A204.1 (cell line): Measurements from ENCODE around the gene HLA-DMB.
A peak's percentile ranks its signal among the peaks of the same experiment; 100 is the strongest.

ENCODE experiments used
- FAIRE-seq: peaks from 2 replicates; lab custom pipeline; 2012; peaks lifted over from hg19 to GRCh38; lab: Jason Lieb, UNC

The HLA-DMB gene

DNA sequence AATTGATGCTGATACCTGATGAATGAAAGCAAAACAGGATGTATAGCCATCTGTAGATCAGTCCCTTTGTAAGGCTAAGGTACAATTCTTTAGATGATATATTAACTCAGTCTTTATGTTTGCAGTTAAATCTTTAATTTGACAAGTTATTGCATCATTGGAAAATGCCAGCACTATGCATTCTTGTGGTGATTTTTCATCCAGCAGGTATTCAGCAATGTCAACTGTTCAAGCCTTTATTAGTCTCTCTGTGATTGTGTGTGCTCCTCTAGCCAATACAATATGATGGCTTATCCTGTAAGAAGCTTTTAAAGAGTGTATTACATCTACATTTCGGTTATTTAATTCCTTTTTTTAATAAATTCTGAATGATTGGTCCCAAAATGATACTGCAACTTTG, 34.3 kb downstream of the HLA-DMB start:
- FAIRE-seq: no peak

DNA sequence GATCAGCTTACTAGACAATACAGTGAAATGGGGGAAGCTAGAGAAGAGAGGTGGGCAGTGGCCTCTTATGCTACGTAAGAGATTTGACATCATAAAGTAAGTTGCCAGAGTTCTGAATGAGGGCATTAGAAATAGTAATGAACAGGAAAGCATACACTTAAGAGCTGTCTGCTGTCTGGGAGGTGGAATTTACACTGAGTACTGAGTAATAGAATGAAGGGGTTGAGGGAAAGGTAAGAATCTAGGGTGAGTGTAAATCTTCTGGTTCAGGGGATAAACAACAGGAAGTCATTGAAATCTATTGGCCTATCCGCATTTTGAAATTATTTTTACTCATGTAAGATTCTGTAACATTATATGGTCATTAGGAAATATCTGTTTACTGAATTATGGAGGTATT, 35.8 kb downstream of the HLA-DMB start:
- FAIRE-seq: no peak

DNA sequence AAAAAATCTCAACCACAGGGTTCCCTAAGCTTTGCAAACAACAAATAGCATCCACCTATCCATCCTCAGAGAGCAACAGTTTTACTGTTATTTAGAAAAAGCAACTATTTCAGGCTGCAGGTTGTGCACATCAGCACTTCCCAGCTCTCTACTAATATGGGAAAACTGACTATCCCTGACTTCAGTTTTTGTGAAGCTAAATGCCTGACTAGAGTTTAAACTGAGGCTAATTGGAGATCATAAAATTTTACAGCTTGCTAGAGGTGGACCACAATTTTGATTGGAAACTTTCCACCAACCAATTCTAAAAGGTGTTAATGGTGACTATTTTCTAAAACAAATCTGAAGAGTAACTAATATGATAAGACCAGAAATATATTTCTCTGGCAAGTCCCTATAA, 36.9 kb downstream of the HLA-DMB start:
- FAIRE-seq: no peak

DNA sequence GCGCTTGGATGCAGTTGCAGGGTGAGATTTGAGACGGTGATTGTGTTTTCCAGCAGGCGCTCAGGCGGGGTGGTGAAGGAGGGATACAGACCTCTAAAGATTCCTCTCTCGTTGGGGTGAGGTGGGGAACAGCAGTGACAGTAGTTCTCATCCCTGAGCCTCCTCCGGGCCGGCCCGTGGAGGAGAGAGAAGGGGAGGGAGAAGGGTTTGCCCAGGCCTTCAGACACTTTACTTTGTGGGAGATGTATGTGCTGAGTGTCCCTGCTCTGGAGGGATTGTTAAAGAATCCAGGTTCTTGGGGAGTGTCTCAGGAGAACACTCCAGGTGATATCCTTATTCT, 45.9 kb downstream of the HLA-DMB start:
- no peak for FAIRE-seq

DNA sequence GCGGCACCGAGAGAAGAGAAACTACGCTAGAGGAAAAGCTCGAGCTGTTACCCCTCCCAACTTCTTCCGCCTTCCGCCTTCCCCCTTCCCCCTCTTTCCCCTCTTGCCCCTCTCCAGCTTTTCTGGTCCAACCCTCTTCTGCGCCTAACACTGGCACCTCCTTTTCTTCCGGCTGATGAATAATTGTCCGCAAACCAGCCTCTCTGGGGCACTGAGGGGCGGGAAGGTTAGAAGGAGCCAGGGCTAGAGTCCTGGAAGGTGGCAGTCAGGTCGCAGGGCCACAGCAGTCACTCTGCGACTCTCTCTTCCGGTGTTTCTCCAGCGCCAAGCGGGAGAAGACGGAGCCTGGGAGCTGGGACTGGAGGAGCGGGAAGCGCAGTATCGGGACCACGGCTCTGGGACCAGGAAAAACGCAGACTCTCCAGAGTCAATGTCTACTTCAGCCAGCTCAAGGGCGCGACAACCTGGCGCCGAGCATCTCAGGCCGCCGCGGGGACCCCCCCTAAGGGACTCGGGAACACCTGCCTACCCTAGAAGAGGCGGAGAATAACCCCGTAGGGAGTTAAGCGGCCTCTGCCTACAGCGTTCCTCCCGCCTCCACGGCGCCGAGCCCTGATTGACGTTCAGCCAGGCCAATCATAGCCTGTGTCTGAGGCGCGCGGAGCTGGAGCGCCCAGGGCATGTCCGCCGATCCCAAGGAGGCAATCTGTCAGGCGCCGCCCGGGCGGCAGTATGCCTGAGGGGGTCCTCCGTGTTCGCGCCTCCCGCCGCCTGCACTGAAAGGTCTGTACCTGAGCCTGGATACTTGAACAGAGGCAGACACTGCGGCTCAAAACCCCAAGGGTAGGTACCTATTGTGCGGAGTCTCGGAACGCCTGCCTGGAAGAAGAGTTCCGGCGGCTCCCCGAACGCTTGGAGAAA, 46.5 kb downstream of the HLA-DMB start:
- no peak for FAIRE-seq

DNA sequence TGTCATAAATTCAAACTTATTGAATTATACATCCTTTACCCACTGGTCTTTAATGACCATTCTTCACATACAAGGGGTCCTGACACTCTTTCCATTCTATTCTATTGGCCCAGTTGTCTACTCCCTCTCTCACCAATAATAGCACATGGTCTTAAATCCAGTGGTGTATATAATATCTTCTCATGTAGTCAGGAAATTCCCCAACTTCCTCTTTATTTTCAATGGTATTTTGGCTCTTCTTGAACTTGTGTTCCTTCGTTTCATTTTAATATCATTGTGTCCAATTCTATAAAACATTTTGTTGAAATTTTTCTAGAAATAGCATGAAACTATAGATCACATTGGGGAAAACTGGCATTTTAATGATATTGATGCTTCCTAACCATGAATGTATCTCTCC, 50.0 kb downstream of the HLA-DMB start:
- no peak for FAIRE-seq

DNA sequence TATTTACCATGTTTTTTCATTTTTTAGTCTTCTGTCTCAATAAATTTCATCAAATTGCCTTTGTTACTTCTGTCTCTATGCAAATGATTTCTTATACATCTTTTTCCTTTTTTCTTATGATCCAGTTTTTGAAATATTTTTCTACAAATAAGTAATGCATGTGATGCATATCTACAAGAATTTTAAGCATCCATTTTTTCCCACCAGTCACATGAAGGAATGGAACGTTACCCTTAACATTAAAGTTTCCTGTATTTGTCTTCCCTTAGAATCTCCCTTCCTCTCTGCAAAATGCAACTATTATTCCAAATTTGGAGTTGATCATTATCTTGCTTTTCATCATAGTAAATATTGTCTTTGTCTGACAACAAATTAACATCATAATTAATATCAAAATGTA, 51.3 kb downstream of the HLA-DMB start:
- no peak for FAIRE-seq

DNA sequence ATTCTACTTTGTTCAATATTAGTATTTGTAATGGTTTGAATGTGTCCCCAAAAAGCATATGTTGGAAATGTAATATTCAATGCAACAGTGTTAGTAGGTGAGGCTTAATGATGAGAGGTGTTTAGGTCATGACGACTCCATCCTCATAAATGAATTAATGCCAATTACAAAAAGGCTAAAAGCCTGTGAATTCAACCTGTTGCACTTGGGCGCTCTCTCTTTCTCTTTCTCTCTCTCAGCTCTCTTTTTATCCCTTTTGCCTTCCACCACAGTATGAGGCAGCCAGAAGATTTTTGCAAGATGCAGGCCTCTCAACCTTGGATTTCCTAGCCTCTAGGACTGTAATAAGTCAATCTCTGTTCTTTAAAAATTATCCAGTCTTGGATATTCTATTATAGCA, 52.3 kb downstream of the HLA-DMB start:
- FAIRE-seq: no peak

DNA sequence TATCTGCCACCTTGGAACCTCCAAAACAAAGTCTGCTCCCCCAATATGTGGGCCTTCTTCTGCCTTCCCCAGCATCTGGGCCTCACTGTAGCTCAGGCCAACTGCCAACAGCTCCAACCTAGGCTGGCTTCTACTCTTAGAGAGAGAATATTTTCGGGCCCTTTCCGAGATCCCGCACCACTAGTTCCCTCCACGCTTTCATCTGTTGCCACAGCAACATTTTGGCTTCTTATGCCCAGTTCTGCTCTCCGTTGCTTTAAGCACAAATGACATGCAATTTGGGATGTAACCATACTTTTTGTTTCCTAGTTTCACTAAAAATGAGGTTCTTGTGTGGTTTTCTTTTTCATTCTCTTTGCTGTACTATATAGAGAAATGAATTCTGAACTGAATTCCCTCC, 53.2 kb downstream of the HLA-DMB start:
- no peak for FAIRE-seq

DNA sequence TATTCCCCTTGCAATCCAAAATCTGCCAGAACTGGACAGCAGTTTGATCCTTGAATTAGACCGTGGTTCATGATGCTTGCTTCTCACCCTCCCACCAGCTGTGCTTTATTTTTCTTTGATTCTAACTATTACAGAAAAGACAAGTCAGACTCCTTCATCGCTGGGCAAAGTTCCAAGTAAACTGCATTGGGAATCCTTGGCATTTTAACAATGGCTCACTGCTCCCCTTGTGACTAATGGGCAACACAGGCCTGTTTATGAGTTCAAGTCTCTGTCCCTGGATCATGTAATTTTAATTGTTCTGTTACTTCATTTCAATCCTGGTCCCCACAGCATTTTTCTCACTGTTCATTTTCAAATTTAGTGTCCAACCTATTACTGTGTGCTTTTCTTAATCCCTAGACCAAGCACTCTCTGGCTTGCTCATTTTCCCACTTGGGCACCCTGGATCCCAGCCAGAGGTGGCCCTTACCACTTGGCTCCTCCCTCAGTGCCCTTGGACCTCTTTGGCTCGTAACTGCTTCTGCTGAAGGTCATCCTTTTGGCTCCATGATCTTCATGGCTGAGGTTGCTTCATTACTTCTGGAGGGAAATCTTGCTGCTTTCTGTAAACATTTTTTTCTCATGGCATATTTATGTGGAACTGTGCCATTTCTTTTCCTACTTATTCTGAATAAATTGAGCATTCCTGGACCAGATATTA, 54.0 kb downstream of the HLA-DMB start:
- FAIRE-seq: no peak

DNA sequence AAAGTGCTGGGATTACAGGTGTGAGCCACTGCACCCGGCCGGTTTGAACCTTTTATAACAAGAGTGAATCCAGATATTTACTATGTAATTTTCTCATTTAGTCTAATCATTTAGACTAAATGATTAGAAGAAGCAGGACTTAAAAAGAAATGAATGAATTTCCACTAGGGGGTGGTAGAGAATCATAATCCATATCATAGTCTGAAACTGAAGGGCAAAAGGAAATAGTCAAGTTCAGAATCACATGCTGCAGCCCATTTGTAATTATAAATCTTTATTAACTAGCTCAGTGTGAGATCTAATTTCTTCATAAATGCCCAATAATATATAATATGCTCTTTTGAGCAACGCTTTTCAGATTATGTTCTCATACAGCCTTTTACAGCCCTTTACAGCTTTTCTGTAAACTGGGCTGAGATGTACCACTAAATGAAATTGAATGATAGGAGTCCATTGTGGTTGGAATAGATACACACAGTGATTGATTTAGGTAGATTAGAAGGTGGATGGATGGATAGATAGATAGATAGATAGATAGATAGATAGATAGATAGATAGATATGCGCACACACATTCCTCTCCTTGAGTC, 55.0 kb downstream of the HLA-DMB start:
- FAIRE-seq: peak; percentile 96
